HEK293T (cell line): Measurements from ENCODE around the gene CD276.

ENCODE experiments used
- CTBP1 ChIP-seq: fragments of 450-650 bp; IDR thresholded peaks from 2 replicates; pipeline ENCODE4 v1.6.1; 2016; ENCODE audit warnings: borderline replicate concordance
- FOXA1 ChIP-seq: fragments of 450-650 bp; IDR thresholded peaks from 2 replicates; pipeline ENCODE4 v1.6.1; 2016; ENCODE audit warnings: mild to moderate bottlenecking
- LEF1 ChIP-seq: fragments of 450-650 bp; IDR thresholded peaks from 2 replicates; pipeline ENCODE4 v1.6.1; 2017; ENCODE audit warnings: mild to moderate bottlenecking, borderline replicate concordance
- SP1 ChIP-seq: fragments of 450-650 bp; IDR thresholded peaks from 2 replicates; pipeline ENCODE4 v1.6.1; 2017
- TARDBP ChIP-seq: fragments of 450-650 bp; IDR thresholded peaks from 2 replicates; pipeline ENCODE4 v1.6.1; 2016
- ZNF384 ChIP-seq: fragments of 450-650 bp; IDR thresholded peaks from 2 replicates; pipeline ENCODE4 v1.6.1; 2016

GRCh38 chr15:73747847-73748590 lies 63.8 kb downstream of the CD276 start:
- TF ChIP-seq ZNF384 (no peak), SP1 (no peak), FOXA1 (no peak), TARDBP (no peak), CTBP1 (no peak), LEF1 (no peak)
